H1 (cell line): ENCODE data around the gene FCHO1. TPM values are rescaled to one million over a fixed set of nuclear protein-coding genes. Genes with fewer than 3 reads are reported as not detected.

Experiments
- CTCF ChIA-PET: fragments of 300-600 bp; sonication (Branson Sonifier 250); formaldehyde crosslinking; loops from one replicate; lab custom pipeline; 2021; ENCODE audit not compliant: partially characterized antibody; lab: Charles Lee
- POLR2A ChIA-PET: fragments of 300-600 bp; sonication (Branson Sonifier 250); formaldehyde crosslinking; loops from one replicate; lab custom pipeline; 2021; ENCODE audit warnings: inconsistent platforms; ENCODE audit not compliant: partially characterized antibody; lab: Charles Lee
- DNase-seq, 2 experiments: peaks; one replicate each; pipeline versions ENCODE4 v3.0.0 to v3.0.0-alpha.2; 2010 to 2022; ENCODE audit warnings: low spot score in 2 of 2, low read depth in 1 of 2, mixed read lengths in 1 of 2
- FAIRE-seq: peaks from 2 replicates; lab custom pipeline; 2011; peaks lifted over from hg19 to GRCh38; lab: Jason Lieb, UNC
- H2AFZ ChIP-seq: 2 replicates; pipeline ENCODE4 v1.8.1; 2012; ENCODE audit warnings: low read length, inconsistent platforms
- H2AK5ac ChIP-seq: 2 replicates; pipeline ENCODE4 v1.6.1; 2013; ENCODE audit warnings: low read depth, low read length
- H2BK120ac ChIP-seq: replicated peaks from 2 replicates; pipeline ENCODE3; 2013; ENCODE audit warnings: low read depth, low read length, inconsistent platforms
- H2BK12ac ChIP-seq: 2 replicates; pipeline ENCODE4 v1.6.1; 2013; ENCODE audit warnings: low read depth, low read length
- H2BK15ac ChIP-seq: 2 replicates; pipeline ENCODE4 v1.6.1; 2013; ENCODE audit warnings: low read length
- H2BK20ac ChIP-seq: 2 replicates; pipeline ENCODE4 v1.6.1; 2013; ENCODE audit warnings: low read length
- H2BK5ac ChIP-seq: 2 replicates; pipeline ENCODE4 v1.6.1; 2013; ENCODE audit warnings: low read depth, low read length
- H3K14ac ChIP-seq: 2 replicates; pipeline ENCODE4 v1.6.1; 2013; ENCODE audit warnings: inconsistent platforms; ENCODE audit not compliant: insufficient read length
- H3K18ac ChIP-seq: 2 replicates; pipeline ENCODE4 v1.6.1; 2013; ENCODE audit warnings: low read length; ENCODE audit errors: extremely low read depth
- H3K23ac ChIP-seq: 2 replicates; pipeline ENCODE4 v1.6.1; 2013; ENCODE audit warnings: inconsistent platforms; ENCODE audit not compliant: insufficient read length
- H3K23me2 ChIP-seq: 2 replicates; pipeline ENCODE4 v1.6.1; 2013; ENCODE audit warnings: low read depth, low read length
- H3K27ac ChIP-seq: 2 replicates; pipeline ENCODE4 v1.6.1; 2011; ENCODE audit warnings: low read depth, low read length, inconsistent platforms
- H3K27me3 ChIP-seq, 4 experiments: replicated peaks in 1 of 4; 1 replicate in 1 of 4; 2 replicates in 3 of 4; pipeline versions ENCODE4 v1.6.1 to v1.8.1; 2011 to 2013; ENCODE audit warnings: low read length in 3 of 4, mild to moderate bottlenecking in 3 of 4, inconsistent platforms in 2 of 4, mixed read lengths in 2 of 4, moderate library complexity in 1 of 4; ENCODE audit not compliant: control insufficient read depth in 3 of 4, insufficient read depth in 3 of 4; ENCODE audit errors: extremely low read depth in 1 of 4
- H3K36me3 ChIP-seq, 4 experiments: 2 replicates each; pipeline versions ENCODE4 v1.6.1 to v1.8.1; 2011 to 2013; ENCODE audit warnings: mild to moderate bottlenecking in 4 of 4, low read length in 3 of 4, moderate library complexity in 2 of 4, control low read depth in 1 of 4, inconsistent platforms in 1 of 4; ENCODE audit not compliant: insufficient read depth in 4 of 4, control insufficient read depth in 2 of 4
- H3K4ac ChIP-seq: replicated peaks from 2 replicates; pipeline ENCODE3; 2013; ENCODE audit warnings: low read length, low read depth, mixed read lengths, inconsistent platforms; ENCODE audit not compliant: insufficient read length
- H3K4me1 ChIP-seq, 4 experiments: replicated peaks in 1 of 4; 1 replicate in 1 of 4; 2 replicates in 3 of 4; pipeline versions ENCODE4 v1.6.1 to v1.8.1; 2011 to 2013; ENCODE audit warnings: low read length in 3 of 4, inconsistent platforms in 2 of 4, mixed read lengths in 1 of 4; ENCODE audit not compliant: insufficient read depth in 4 of 4, control insufficient read depth in 3 of 4
- H3K4me2 ChIP-seq, 2 experiments: 2 replicates each; pipeline versions ENCODE4 v1.6.1 to v1.8.1; 2011 to 2013; ENCODE audit warnings: low read depth in 2 of 2, low read length in 2 of 2, control low read depth in 1 of 2, inconsistent platforms in 1 of 2, mild to moderate bottlenecking in 1 of 2; ENCODE audit not compliant: insufficient read depth in 1 of 2
- H3K4me3 ChIP-seq, 4 experiments: fragments of 200-600, 300-600 bp in 1 of 4; sonication (generic), shearing (Covaris generic), sonication (Bioruptor Twin) in 1 of 4; 2 replicates each; pipeline versions ENCODE4 v1.5.1 to v1.8.1; 2011 to 2016; ENCODE audit warnings: low read length in 4 of 4, low read depth in 3 of 4, control low read depth in 2 of 4, inconsistent platforms in 2 of 4, mild to moderate bottlenecking in 2 of 4, mixed read lengths in 1 of 4, moderate library complexity in 1 of 4; ENCODE audit not compliant: insufficient read depth in 2 of 4; ENCODE audit errors: extremely low read depth in 1 of 4
- H3K56ac ChIP-seq: replicated peaks from 2 replicates; pipeline ENCODE3; 2013; ENCODE audit warnings: low read depth, mild to moderate bottlenecking, mixed read lengths, low read length, inconsistent platforms; ENCODE audit not compliant: insufficient read length
- H3K79me1 ChIP-seq: 2 replicates; pipeline ENCODE4 v1.6.1; 2013; ENCODE audit warnings: low read depth, low read length, control low read depth
- H3K79me2 ChIP-seq, 2 experiments: 2 replicates each; pipeline versions ENCODE4 v1.6.1 to v1.8.1; 2012 to 2013; ENCODE audit warnings: low read length in 2 of 2, mild to moderate bottlenecking in 2 of 2, inconsistent platforms in 1 of 2; ENCODE audit not compliant: insufficient read depth in 2 of 2, control insufficient read depth in 1 of 2
- H3K9ac ChIP-seq, 4 experiments: replicated peaks in 1 of 4; 1 replicate in 1 of 4; 2 replicates in 3 of 4; pipeline versions ENCODE4 v1.6.1 to v1.8.1; 2011 to 2013; ENCODE audit warnings: low read depth in 3 of 4, low read length in 3 of 4, control low read depth in 2 of 4, mild to moderate bottlenecking in 2 of 4, moderate library complexity in 2 of 4, inconsistent platforms in 1 of 4; ENCODE audit errors: extremely low read depth in 1 of 4
- H3K9me3 ChIP-seq, 2 experiments: 2 replicates each; pipeline versions ENCODE4 v1.6.1 to v1.8.1; 2012 to 2013; ENCODE audit warnings: mild to moderate bottlenecking in 2 of 2, moderate library complexity in 2 of 2, control low read depth in 1 of 2, inconsistent platforms in 1 of 2, low read depth in 1 of 2, low read length in 1 of 2, mixed read lengths in 1 of 2; ENCODE audit not compliant: insufficient read depth in 2 of 2
- H4K20me1 ChIP-seq, 2 experiments: replicated peaks in 1 of 2; 2 replicates each; pipeline versions ENCODE3 to v1.8.1; 2011 to 2013; ENCODE audit warnings: inconsistent platforms in 2 of 2, low read length in 2 of 2, mild to moderate bottlenecking in 1 of 2; ENCODE audit not compliant: insufficient read depth in 2 of 2, control insufficient read depth in 1 of 2
- H4K5ac ChIP-seq: 2 replicates; pipeline ENCODE4 v1.6.1; 2013; ENCODE audit warnings: low read length, low read depth, mixed read lengths, inconsistent platforms; ENCODE audit not compliant: insufficient read length
- H4K8ac ChIP-seq: 2 replicates; pipeline ENCODE4 v1.8.0; 2013; ENCODE audit warnings: mild to moderate bottlenecking, moderate library complexity, low read length, inconsistent platforms; ENCODE audit not compliant: insufficient read depth; ENCODE audit errors: extremely low read depth
- H4K91ac ChIP-seq: replicated peaks from 2 replicates; pipeline ENCODE3; 2013; ENCODE audit warnings: low read length, mixed read lengths, inconsistent platforms; ENCODE audit not compliant: insufficient read length
- ASH2L ChIP-seq: fragments of 200-600, 300-600 bp; sonication (generic); IDR thresholded peaks from one replicate; pipeline ENCODE4 v1.7.1; 2017; ENCODE audit warnings: low read length
- BACH1 ChIP-seq: IDR thresholded peaks from 2 replicates; pipeline ENCODE4 v1.6.1; 2012; ENCODE audit warnings: low read length, improper control_type of control experiment
- CBX8 ChIP-seq: fragments of 300-800, 300-1000 bp; sonication (generic); IDR thresholded peaks from 2 replicates; pipeline ENCODE4 v1.7.1; 2016; ENCODE audit warnings: low read depth, low read length, borderline replicate concordance
- CTBP2 ChIP-seq: IDR thresholded peaks from 2 replicates; pipeline ENCODE4 v1.7.0; 2011; ENCODE audit warnings: borderline replicate concordance, mild to moderate bottlenecking, moderate library complexity, mixed read lengths, low read length; ENCODE audit not compliant: insufficient read depth, insufficient read length
- KDM5A ChIP-seq: fragments of 200-600 bp; IDR thresholded peaks from 2 replicates; pipeline ENCODE4 v1.7.1; 2012; ENCODE audit warnings: mild to moderate bottlenecking, low read length, inconsistent platforms, mixed read lengths
- MAFK ChIP-seq: IDR thresholded peaks from 2 replicates; pipeline ENCODE4 v1.6.1; 2012; ENCODE audit warnings: low read depth, mild to moderate bottlenecking, improper control_type of control experiment, low read length
- RBBP5 ChIP-seq: IDR thresholded peaks from 2 replicates; pipeline ENCODE4 v1.7.1; 2012; ENCODE audit warnings: low read depth, mild to moderate bottlenecking, inconsistent platforms, low read length, moderate library complexity, borderline replicate concordance
- RXRA ChIP-seq: IDR thresholded peaks from 2 replicates; pipeline ENCODE4 v1.6.1; 2011; ENCODE audit warnings: low read depth, mild to moderate bottlenecking, low read length, moderate library complexity; ENCODE audit not compliant: insufficient read depth
- SIN3A ChIP-seq, 2 experiments: IDR thresholded peaks in 1 of 2; conservative IDR thresholded peaks in 1 of 2; 2 replicates each; pipeline ENCODE4 v1.6.1; 2011 to 2012; ENCODE audit warnings: low read length in 2 of 2, improper control_type of control experiment in 1 of 2, low read depth in 1 of 2, mild to moderate bottlenecking in 1 of 2
- SP2 ChIP-seq: IDR thresholded peaks from 2 replicates; pipeline ENCODE4 v1.6.1; 2012; ENCODE audit warnings: mild to moderate bottlenecking, low read length, inconsistent platforms
- SRF ChIP-seq: IDR thresholded peaks from 2 replicates; pipeline ENCODE4 v1.6.1; 2011; ENCODE audit warnings: mild to moderate bottlenecking, low read depth, low read length, moderate library complexity
- SUZ12 ChIP-seq: fragments of 200-600 bp; sonication (generic); IDR thresholded peaks from 2 replicates; pipeline ENCODE4 v1.6.1; 2012; ENCODE audit warnings: mild to moderate bottlenecking, inconsistent platforms, low read length, moderate library complexity, mixed read lengths
- WGBS, 2 experiments: shearing (Covaris generic) in 1 of 2; methylation state at CpG; one replicate each; pipeline versions ENCODE4 v1.1.6 to v1.1.7; 2013 to 2015; ENCODE audit warnings: low lambda C conversion rate in 2 of 2, mixed read lengths in 2 of 2, inconsistent platforms in 1 of 2, low coverage in 1 of 2, missing lambda C conversion rate in 1 of 2; ENCODE audit not compliant: insufficient replicate concordance in 2 of 2, insufficient coverage in 1 of 2, insufficient read length in 1 of 2; ENCODE audit errors: extremely low coverage in 1 of 2, missing lambda C conversion rate in 1 of 2; 5-methylcytosine and 5-hydroxymethylcytosine counted together
- polyA plus RNA-seq, 7 experiments: library from polyadenylated mRNA; depleted of rRNA in 3 of 7; stranded (reverse) in 5 of 7; unstranded in 2 of 7; fragments of >200 nt in 5 of 7; fragments of 200-250 nt in 2 of 7; gene quantifications; 1 replicate in 5 of 7; 2 replicates in 1 of 7; 4 replicates in 1 of 7; pipeline versions ENCODE4 v1.2.1 to v1.2.3, GENCODE V29; 2011 to 2013; ENCODE audit warnings: missing spikeins in 2 of 7, mixed read lengths in 2 of 7
- total RNA-seq: library from RNA; stranded (reverse); fragmentation: NEBNext Ultra II Directional; extraction: Animal tissue kit (Norgen Biotek cat#: 25700); gene quantifications from 2 replicates; pipeline ENCODE4 v1.2.1, GENCODE V29; 2021

FCHO1 gene
- total and polyA plus RNA-seq, 2 of the 8 experiments (the other 6 are each of a cell fraction or from before 2014, with no cell fraction given) = 13.0 to 25.9 TPM

- H2BK120ac ChIP-seq = no peak overlapping the region
- H3K27me3 ChIP-seq = no peaks in the 10 kb centered on the region
- H2AK5ac ChIP-seq = no peak overlapping the region
- no peak overlapping the region for H2AFZ ChIP-seq
- H3K23me2 ChIP-seq = no peaks in the 10 kb centered on the region
- ChIA-PET POLR2A (interaction anchor here (1.0 to 2.1 kb wide), 3 partner anchors 10 to 133 kb away, joined by 3 to 7 read pairs (median 3); partner anchors contain the start of gene RPL18A), CTCF (interaction anchor here (0.9 to 6.8 kb wide), 13 partner anchors 10 to 58 kb away, joined by 3 to 78 read pairs (median 5); no protein-coding TSS in a partner anchor)
- H3K4me1 ChIP-seq = no peaks in the 10 kb centered on the region
- H2BK15ac ChIP-seq = no peak overlapping the region
- H3K79me1 ChIP-seq = peaks cover 11% of the 10 kb centered on the region; the same call in 1 of the 2 replicates
- no peak overlapping the region for H3K56ac ChIP-seq
- 98% methylated on average over 14 of the region's 59 CpGs; no CpG with 5 or more reads in 1 of the 2 experiments for WGBS, 2 experiments
- H3K4me2 ChIP-seq = no peak overlapping the region
- peaks cover 4 to 42% of the 10 kb centered on the region in 2 experiments; a peak in 3 of 4 replicates for H3K79me2 ChIP-seq
- no peak overlapping the region for H4K91ac ChIP-seq
- no peak overlapping the region for H3K4me3 ChIP-seq
- H3K4ac ChIP-seq = no peak overlapping the region
- no peak for DNase-seq
- H2BK5ac ChIP-seq = no peak overlapping the region
- no peak overlapping the region; the same call in 1 of the 2 replicates for H4K8ac ChIP-seq
- FAIRE-seq = no peak
- no peak overlapping the region for H3K27ac ChIP-seq
- H3K36me3 ChIP-seq = peaks cover 17 to 62% (median 43%) of the 10 kb centered on the region in 4 experiments
- no peak overlapping the region for H2BK12ac ChIP-seq
- H3K9me3 ChIP-seq = no peaks in the 10 kb centered on the region
- no peak overlapping the region for H3K14ac ChIP-seq
- no peak overlapping the region for H3K18ac ChIP-seq
- no peak overlapping the region for H4K5ac ChIP-seq
- peak overlapping the region; percentile 15 for H3K23ac ChIP-seq
- H3K9ac ChIP-seq = no peak overlapping the region
- H4K20me1 ChIP-seq = peaks cover 16 to 25% of the 10 kb centered on the region in 2 experiments
- no peak overlapping the region for H2BK20ac ChIP-seq
- TF ChIP-seq SRF = no peak
- no peak for TF ChIP-seq BACH1
- TF ChIP-seq SIN3A (conservative IDR thresholded peaks at IDR 0.05 in 1 of 2, IDR thresholded peaks at IDR 0.05 in 1 of 2; ENCODE audit: low read depth in 1 of 2, low read length in 2 of 2) = no peak
- TF ChIP-seq KDM5A = no peak
- no peak for TF ChIP-seq RXRA
- TF ChIP-seq SUZ12 = no peak
- no peak for TF ChIP-seq CBX8
- TF ChIP-seq SP2 = no peak
- TF ChIP-seq CTBP2 = no peak
- TF ChIP-seq ASH2L = no peak
- TF ChIP-seq MAFK = no peak
- no peak for TF ChIP-seq RBBP5
Measured at GRCh38 chr19:17726136-17726741, 25.0 kb upstream of the FCHO1 start.
